PFSK-1 (cell line): ENCODE results near the gene BRINP3.

ENCODE experiments used
- FOXP2 ChIP-seq: optimal IDR thresholded peaks from 2 replicates; pipeline ENCODE3; 2011; ENCODE audit warnings: borderline replicate concordance, control low read depth, inconsistent platforms; ENCODE audit not compliant: insufficient read depth; ENCODE audit errors: extremely low read length, extremely low read depth
- POLR2AphosphoS5 ChIP-seq: IDR thresholded peaks from 2 replicates; pipeline ENCODE4 v1.6.1; 2012; ENCODE audit warnings: low read depth, mild to moderate bottlenecking, control low read depth, low read length, moderate library complexity
- REST ChIP-seq, 2 experiments: IDR thresholded peaks; 2 replicates each; pipeline versions ENCODE4 v1.6.1 to v1.8.0; 2011 to 2012; ENCODE audit warnings: low read depth in 2 of 2, low read length in 2 of 2, control low read depth in 1 of 2, inconsistent platforms in 1 of 2, mild to moderate bottlenecking in 1 of 2, moderate library complexity in 1 of 2; ENCODE audit not compliant: insufficient read depth in 1 of 2
- SIN3A ChIP-seq: IDR thresholded peaks from 2 replicates; pipeline ENCODE4 v1.6.1; 2012; ENCODE audit warnings: mild to moderate bottlenecking, low read length, moderate library complexity, borderline replicate concordance; ENCODE audit not compliant: insufficient read depth
- TAF1 ChIP-seq: IDR thresholded peaks from 2 replicates; pipeline ENCODE4 v1.6.1; 2012; ENCODE audit warnings: low read length, control low read depth, borderline replicate concordance; ENCODE audit not compliant: insufficient read depth

- TF ChIP-seq REST (IDR thresholded peaks at IDR 0.05; ENCODE audit: insufficient read depth in 1 of 2, low read depth in 2 of 2, low read length in 2 of 2) (no peak), POLR2AphosphoS5 (no peak), FOXP2 (no peak), SIN3A (no peak), TAF1 (no peak)
Observed at GRCh38 chr1:190338829-190339228, 138.8 kb downstream of the BRINP3 start.
